CD14-positive monocyte (primary cell): ENCODE measurements around the gene SEMA4A. TPM values are rescaled to one million over a fixed set of nuclear protein-coding genes. Genes with fewer than 3 reads are reported as not detected.

Source experiments
- DNase-seq, 3 donors: peaks; one replicate each; pipeline ENCODE4 v3.0.0-alpha.2; 2011 to 2022
- H2AFZ ChIP-seq: 2 replicates; pipeline ENCODE4 v1.6.0; 2012; ENCODE audit warnings: mild to moderate bottlenecking, low read depth, low read length, inconsistent platforms; ENCODE audit not compliant: insufficient read depth, poor library complexity, severe bottlenecking
- H3K27ac ChIP-seq, 2 donors: 1 replicate in 1 of 2; 2 replicates in 1 of 2; pipeline ENCODE4 v1.5.1; 2012 to 2013; ENCODE audit warnings: low read length in 2 of 2, control low read depth in 1 of 2, inconsistent platforms in 1 of 2, low read depth in 1 of 2, mild to moderate bottlenecking in 1 of 2
- H3K27me3 ChIP-seq, 2 donors: one replicate each; pipeline versions ENCODE4 v1.6.0 to v1.6.1; 2011 to 2013; ENCODE audit warnings: low read length in 2 of 2; ENCODE audit not compliant: control insufficient read depth in 2 of 2, insufficient read depth in 2 of 2
- H3K36me3 ChIP-seq, 2 donors: replicated peaks in 1 of 2; 1 replicate in 1 of 2; 2 replicates in 1 of 2; pipeline versions ENCODE4 v1.5.1 to v1.6.1; 2012 to 2013; ENCODE audit warnings: low read length in 2 of 2, control low read depth in 1 of 2, inconsistent platforms in 1 of 2, mild to moderate bottlenecking in 1 of 2; ENCODE audit not compliant: insufficient read depth in 2 of 2, control insufficient read depth in 1 of 2
- H3K4me1 ChIP-seq, 2 donors: 1 replicate in 1 of 2; 2 replicates in 1 of 2; pipeline versions ENCODE4 v1.5.1 to v1.6.1; 2012 to 2013; ENCODE audit warnings: low read length in 2 of 2, control low read depth in 1 of 2, inconsistent platforms in 1 of 2, mild to moderate bottlenecking in 1 of 2, moderate library complexity in 1 of 2; ENCODE audit not compliant: insufficient read depth in 2 of 2, control insufficient read depth in 1 of 2
- H3K4me2 ChIP-seq: replicated peaks from 2 replicates; pipeline ENCODE3; 2012; ENCODE audit warnings: low read length, moderate library complexity, mild to moderate bottlenecking; ENCODE audit not compliant: poor library complexity, severe bottlenecking; ENCODE audit errors: extremely low read depth
- H3K4me3 ChIP-seq, 3 experiments: fragments of 200-600 bp in 1 of 3; sonication (generic) in 1 of 3; replicated peaks in 1 of 3; 1 replicate in 2 of 3; 2 replicates in 1 of 3; pipeline ENCODE4 v1.5.1; 2011 to 2013; ENCODE audit warnings: low read length in 3 of 3, mild to moderate bottlenecking in 3 of 3, control low read depth in 2 of 3, low read depth in 2 of 3, inconsistent platforms in 1 of 3, moderate library complexity in 1 of 3
- H3K79me2 ChIP-seq: 2 replicates; pipeline ENCODE4 v1.6.0; 2012; ENCODE audit warnings: mild to moderate bottlenecking, control low read depth, inconsistent platforms, low read length, moderate library complexity; ENCODE audit not compliant: insufficient read depth
- H3K9ac ChIP-seq: 2 replicates; pipeline ENCODE4 v1.6.0; 2017; ENCODE audit warnings: low read length, mild to moderate bottlenecking; ENCODE audit not compliant: insufficient read depth, poor library complexity, severe bottlenecking
- H3K9me3 ChIP-seq, 2 donors: replicated peaks in 1 of 2; 1 replicate in 1 of 2; 2 replicates in 1 of 2; pipeline versions ENCODE4 v1.5.1 to v1.6.1; 2012 to 2013; ENCODE audit warnings: low read length in 2 of 2, control low read depth in 1 of 2; ENCODE audit not compliant: control insufficient read depth in 1 of 2, insufficient read depth in 1 of 2
- H4K20me1 ChIP-seq: 2 replicates; pipeline ENCODE4 v1.6.0; 2012; ENCODE audit warnings: mild to moderate bottlenecking, low read length, control low read depth, moderate library complexity; ENCODE audit not compliant: insufficient read depth
- H3K27ac Mint-ChIP-seq, 7 donors: one replicate each; pipeline ENCODE4 v1.8.0; 2020; ENCODE audit warnings: mild to moderate bottlenecking in 7 of 7, mixed read lengths in 7 of 7, moderate library complexity in 6 of 7, inconsistent platforms in 2 of 7
- H3K27me3 Mint-ChIP-seq, 3 donors: one replicate each; pipeline ENCODE4 v1.8.0; 2021 to 2022; ENCODE audit warnings: low read depth in 3 of 3, mild to moderate bottlenecking in 3 of 3, mixed read lengths in 3 of 3, moderate library complexity in 3 of 3, inconsistent platforms in 1 of 3
- H3K36me3 Mint-ChIP-seq, 2 donors: one replicate each; pipeline ENCODE4 v1.8.0; 2020; ENCODE audit warnings: mixed read lengths in 2 of 2, inconsistent platforms in 1 of 2, mild to moderate bottlenecking in 1 of 2
- H3K4me1 Mint-ChIP-seq: one replicate; pipeline ENCODE4 v1.8.0; 2020; ENCODE audit warnings: mild to moderate bottlenecking, mixed read lengths
- H3K4me3 Mint-ChIP-seq, 2 donors: one replicate each; pipeline ENCODE4 v1.8.0; 2020; ENCODE audit warnings: mild to moderate bottlenecking in 2 of 2, mixed read lengths in 2 of 2, moderate library complexity in 1 of 2
- H3K9me3 Mint-ChIP-seq, 7 donors: one replicate each; pipeline ENCODE4 v1.8.0; 2020 to 2022; ENCODE audit warnings: mixed read lengths in 7 of 7, mild to moderate bottlenecking in 6 of 7, moderate library complexity in 6 of 7, inconsistent platforms in 2 of 7
- CTCF ChIP-seq: fragments of 200-600 bp; IDR thresholded peaks from one replicate; pipeline ENCODE4 v1.8.0; 2022; ENCODE audit warnings: antibody characterized with exemption, mild to moderate bottlenecking
- WGBS: methylation state at CpG from one replicate; pipeline ENCODE4 v1.1.5; 2013; ENCODE audit warnings: missing lambda C conversion rate; ENCODE audit not compliant: insufficient coverage; 5-methylcytosine and 5-hydroxymethylcytosine counted together
- intact Hi-C, 2 donors: fragments of 100-400 bp; cut with micrococcal nuclease; formaldehyde crosslinking; loops; one replicate each; pipeline versions ENCODE4 v1.15.0 to v1.15.1; 2023
- polyA plus RNA-seq, 3 donors: library from polyadenylated mRNA; depleted of rRNA in 1 of 3; unstranded in 2 of 3; stranded (reverse) in 1 of 3; fragments of 300-500 nt in 2 of 3; fragments of >200 nt in 1 of 3; fragmentation: Illumina TruSeq in 2 of 3; gene quantifications; 1 replicate in 2 of 3; 2 replicates in 1 of 3; pipeline ENCODE4 v1.2.3, GENCODE V29; 2012 to 2021

The SEMA4A gene
- polyA plus RNA-seq, 3 donors: 72.3 to 121 (median 116) TPM

DNA sequence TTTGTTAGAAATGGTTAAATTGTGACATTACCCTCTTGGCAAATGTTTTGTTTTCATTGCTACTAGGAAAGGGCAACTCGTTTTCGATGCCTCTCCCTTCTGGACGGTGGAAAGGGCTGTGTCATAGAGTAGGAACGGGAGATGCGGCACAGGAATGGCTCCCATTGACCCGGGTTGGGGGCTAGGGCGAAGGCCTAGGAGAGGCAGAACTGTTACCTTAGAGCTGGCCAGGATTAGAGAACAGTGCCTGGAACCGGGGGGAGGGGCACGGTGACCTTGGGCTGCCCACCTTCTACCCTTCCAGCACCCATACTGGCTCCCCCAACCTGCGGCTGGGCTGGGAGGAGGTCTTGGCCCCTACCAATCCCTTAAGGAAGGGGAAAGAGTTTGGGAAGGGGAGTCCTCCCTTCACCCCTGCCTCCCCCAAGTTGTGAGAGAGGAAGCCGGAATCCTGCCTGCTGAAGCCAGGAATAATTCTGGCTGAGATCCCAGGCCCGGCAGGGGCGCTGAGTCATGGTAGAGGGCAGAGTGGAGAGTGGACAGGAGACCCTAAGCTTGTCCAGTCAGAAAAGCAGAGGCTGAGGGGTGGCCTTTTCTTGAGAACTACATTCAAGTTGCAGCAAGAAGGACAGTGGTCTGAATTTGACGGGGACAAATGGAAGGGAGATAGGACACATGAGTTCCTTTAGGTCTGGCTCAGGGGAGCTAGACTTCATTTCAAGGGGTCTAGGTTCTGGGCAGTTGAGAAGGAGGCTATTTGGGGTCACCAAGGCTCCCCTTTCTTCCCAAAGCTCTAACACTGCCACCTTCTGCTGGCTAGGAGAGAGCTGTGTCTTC, 30.6 kb upstream of the SEMA4A start:
- peak overlapping the region; percentile 39 for H3K4me2 ChIP-seq

More for the DNA sequence above, 30.6 kb upstream of the SEMA4A start:
- peak overlapping the region in 1 of 2 donors; percentile 60 for H3K27ac ChIP-seq
- Mint-ChIP-seq H3K27ac (peak overlapping the region; percentile 75 to 94 (median 88)), H3K4me1 (peaks cover 72% of the 10 kb centered on the region), H3K9me3 (peaks cover 0 to 21% (median 9%) of the 10 kb centered on the region in 7 donors), H3K36me3 (peaks cover 15 to 16% of the 10 kb centered on the region in 2 donors), H3K4me3 (peak overlapping the region; percentile 4 to 83), H3K27me3 (peaks cover 82 to 96% (median 88%) of the 10 kb centered on the region in 3 donors)
- 79% methylated on average over 10 of the region's 14 CpGs for WGBS
- H2AFZ ChIP-seq: no peak overlapping the region
- TF ChIP-seq CTCF: no peak
- peaks cover 3 to 15% of the 10 kb centered on the region in 2 donors for H3K9me3 ChIP-seq
- H3K79me2 ChIP-seq: no peaks in the 10 kb centered on the region
- peak overlapping the region; percentile 53 for H3K9ac ChIP-seq
- H3K27me3 ChIP-seq: peaks cover 47 to 87% of the 10 kb centered on the region in 2 donors
- DNase-seq: no peak
- H4K20me1 ChIP-seq: peaks cover 44% of the 10 kb centered on the region
- intact Hi-C loops: no loop called here
- peaks cover 65 to 72% of the 10 kb centered on the region in 2 donors for H3K4me1 ChIP-seq
- peak overlapping the region in 1 of 3 experiments; percentile 14 for H3K4me3 ChIP-seq
- H3K36me3 ChIP-seq: no peaks in the 10 kb centered on the region
